A673 (cell line): ENCODE results near the gene STPG1. TPM values are rescaled to one million over a fixed set of nuclear protein-coding genes. Genes with fewer than 3 reads are reported as not detected.

Experiments
- BruUV-seq: library from RNA; stranded (reverse); fragments of 400-500 nt; replicated peaks from 2 replicates; lab custom pipeline; 2021; lab: Mats Ljungman, UMichigan
- CTCF ChIA-PET: fragments of 300-600 bp; sonication (Branson Sonifier 250); formaldehyde crosslinking; loops from one replicate; lab custom pipeline; 2022; ENCODE audit warnings: antibody characterized with exemption; lab: Charles Lee
- POLR2A ChIA-PET: fragments of 300-600 bp; sonication (Branson Sonifier 250); formaldehyde crosslinking; loops from one replicate; lab custom pipeline; 2022; ENCODE audit warnings: antibody characterized with exemption; ENCODE audit not compliant: low non-redundant PET; lab: Charles Lee
- DNase-seq: peaks from one replicate; pipeline ENCODE4 v3.0.0-alpha.2; 2015; ENCODE audit warnings: low spot score
- H3K27ac ChIP-seq: fragments of 200-600 bp; sonication (generic); 2 replicates; pipeline ENCODE4 v1.5.1; 2016; ENCODE audit warnings: mixed run types, low read depth, mild to moderate bottlenecking, mixed read lengths, antibody characterized with exemption, low read length; ENCODE audit not compliant: poor library complexity, severe bottlenecking
- H3K27me3 ChIP-seq: fragments of 200-600 bp; sonication (generic); replicated peaks from 2 replicates; pipeline ENCODE4 v1.6.1; 2017; ENCODE audit warnings: mixed run types, low read depth, mild to moderate bottlenecking, mixed read lengths, antibody characterized with exemption, low read length; ENCODE audit not compliant: insufficient read depth, poor library complexity
- H3K36me3 ChIP-seq: fragments of 200-600 bp; sonication (generic); 2 replicates; pipeline ENCODE4 v1.6.1; 2016; ENCODE audit warnings: mixed run types, mild to moderate bottlenecking, mixed read lengths, antibody characterized with exemption, low read length; ENCODE audit not compliant: insufficient read depth, poor library complexity, severe bottlenecking
- H3K4me1 ChIP-seq: fragments of 200-600 bp; sonication (generic); 2 replicates; pipeline ENCODE4 v1.6.1; 2017; ENCODE audit warnings: mixed run types, mild to moderate bottlenecking, mixed read lengths, antibody characterized with exemption, low read length; ENCODE audit not compliant: insufficient read depth, poor library complexity, severe bottlenecking
- H3K4me3 ChIP-seq: fragments of 200-600 bp; sonication (generic); 2 replicates; pipeline ENCODE4 v1.5.1; 2016; ENCODE audit warnings: low read depth, mixed run types, mild to moderate bottlenecking, mixed read lengths, low read length; ENCODE audit not compliant: poor library complexity, severe bottlenecking
- H3K9me3 ChIP-seq: fragments of 200-600 bp; sonication (generic); 2 replicates; pipeline ENCODE4 v1.6.1; 2016; ENCODE audit warnings: mixed run types, low read depth, mild to moderate bottlenecking, mixed read lengths, antibody characterized with exemption, low read length; ENCODE audit not compliant: poor library complexity, severe bottlenecking
- CTCF ChIP-seq: fragments of 300-800, 200-600 bp; sonication (generic); conservative IDR thresholded peaks from 2 replicates; pipeline ENCODE4 v1.5.1; 2017; ENCODE audit warnings: low read depth, mild to moderate bottlenecking, antibody characterized with exemption, low read length, moderate library complexity, mixed read lengths
- EZH2 ChIP-seq: fragments of 200-600 bp; sonication (generic); IDR thresholded peaks from 2 replicates; pipeline ENCODE4 v1.6.1; 2017; ENCODE audit warnings: borderline replicate concordance, low read depth, mild to moderate bottlenecking, mixed read lengths, antibody characterized with exemption, low read length; ENCODE audit not compliant: poor library complexity, severe bottlenecking
- intact Hi-C: fragments of 100-400 bp; cut with micrococcal nuclease; formaldehyde crosslinking; loops from one replicate; pipeline ENCODE4 v1.10.0; 2022; ENCODE audit not compliant: unreplicated experiment
- total RNA-seq: library from RNA; stranded (reverse); gene quantifications from 2 replicates; pipeline ENCODE4 v1.2.3, GENCODE V29; 2021

The STPG1 gene
- total RNA-seq, 1 experiment from 2014 or later = 7.2 TPM

- ChIA-PET POLR2A (no interaction called here), CTCF (interaction anchor here (2.7 kb wide), 1 partner anchor 187 kb away, joined by 10 read pairs; no protein-coding TSS in a partner anchor)
- Histone ChIP-seq H3K27me3 (no peaks in the 10 kb centered on the region), H3K4me3 (no peak overlapping the region), H3K4me1 (peaks cover 16% of the 10 kb centered on the region), H3K36me3 (no peaks in the 10 kb centered on the region), H3K9me3 (no peaks in the 10 kb centered on the region), H3K27ac (no peak overlapping the region)
- DNase-seq = no peak
- TF ChIP-seq CTCF (no peak), EZH2 (no peak)
- intact Hi-C loops = no loop called here
- no TSS peak for BruUV-seq
Observed at GRCh38 chr1:24386931-24387330, 26.7 kb downstream of the STPG1 start.

GRCh38 chr1:24386241-24386640, 27.3 kb downstream of the STPG1 start:
- BruUV-seq = no TSS peak
- Histone ChIP-seq H3K4me1 (peaks cover 14% of the 10 kb centered on the region), H3K27ac (no peak overlapping the region), H3K4me3 (no peak overlapping the region), H3K9me3 (no peaks in the 10 kb centered on the region), H3K36me3 (no peaks in the 10 kb centered on the region), H3K27me3 (no peaks in the 10 kb centered on the region)
- POLR2A ChIA-PET = no interaction called here
- no peak for TF ChIP-seq CTCF
- TF ChIP-seq EZH2 = no peak
- CTCF ChIA-PET = interaction anchor here (0.9 kb wide), 1 partner anchor 185 kb away, joined by 3 read pairs; no protein-coding TSS in a partner anchor
- intact Hi-C loops = no loop called here
- peak; percentile 48 for DNase-seq

GRCh38 chr1:24385160-24385940, 28.2 kb downstream of the STPG1 start:
- Histone ChIP-seq H3K9me3 (no peaks in the 10 kb centered on the region), H3K27me3 (no peaks in the 10 kb centered on the region), H3K36me3 (no peaks in the 10 kb centered on the region), H3K4me1 (peaks cover 14% of the 10 kb centered on the region), H3K27ac (no peak overlapping the region), H3K4me3 (no peak overlapping the region)
- intact Hi-C loops = no loop called here
- ChIA-PET POLR2A (no interaction called here), CTCF (interaction anchor here (0.9 kb wide), 1 partner anchor 184 kb away, joined by 3 read pairs; no protein-coding TSS in a partner anchor)
- peak; percentile 36 for DNase-seq
- no TSS peak for BruUV-seq
- TF ChIP-seq CTCF (peak; percentile 63), EZH2 (no peak)
